Lower leg skin (tissue), 3 donors: ENCODE results near the gene MCOLN1.

Source experiments
- CTCF ChIP-seq, 3 donors: fragments of 450-650 bp; IDR thresholded peaks; one replicate each; pipeline ENCODE4 v1.5.1; 2016; ENCODE audit warnings: antibody characterized with exemption in 3 of 3, mild to moderate bottlenecking in 3 of 3, moderate library complexity in 2 of 3
- POLR2A ChIP-seq, 2 donors: fragments of 450-650 bp; IDR thresholded peaks; one replicate each; pipeline ENCODE4 v1.6.1; 2016 to 2017; ENCODE audit warnings: antibody characterized with exemption in 2 of 2, mild to moderate bottlenecking in 1 of 2, moderate library complexity in 1 of 2

GRCh38 chr19:7535998-7536695 is 13.7 kb downstream of the MCOLN1 start:
- no peak for TF ChIP-seq POLR2A (IDR thresholded peaks at IDR 0.05)
- TF ChIP-seq CTCF (IDR thresholded peaks at IDR 0.05) = no peak
